ENCODE data around the gene TNRC6A.
"Not testable (repeated sequence)": the region's sequence is repeated elsewhere in the genome, so short reads cannot be mapped to it uniquely, and the experiment has no call there.

Gene TNRC6A

DNA sequence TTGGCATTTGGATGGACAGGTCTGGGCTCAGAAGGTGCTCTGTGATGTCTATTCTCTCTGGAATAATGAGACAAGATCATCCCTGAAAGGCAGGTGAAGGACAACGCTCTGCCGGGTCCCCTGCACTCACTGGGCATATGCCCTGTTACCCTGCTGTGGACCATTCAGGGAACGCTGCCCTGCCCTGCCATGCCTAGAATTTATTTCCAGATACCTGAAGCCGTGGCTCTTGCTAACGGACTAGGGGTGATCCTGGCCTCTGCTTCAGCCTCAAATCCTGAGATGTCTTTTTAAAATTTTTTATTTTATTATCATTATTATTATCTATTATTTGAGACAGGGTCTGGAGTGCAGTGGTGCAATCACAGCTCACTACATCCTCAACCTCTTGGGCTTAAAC lies 120.2 kb downstream of the TNRC6A start:
- no peaks in the 10 kb centered on the region for H3K36me3 Mint-ChIP-seq
- no peaks in the 10 kb centered on the region for H3K4me1 Mint-ChIP-seq
- H3K27me3 Mint-ChIP-seq = peaks cover 11% of the 10 kb centered on the region
- ATAC-seq = no peak
- H3K4me3 Mint-ChIP-seq = no peak overlapping the region
- H3K9me3 Mint-ChIP-seq = no peaks in the 10 kb centered on the region
- H3K27ac Mint-ChIP-seq = no peak overlapping the region

DNA sequence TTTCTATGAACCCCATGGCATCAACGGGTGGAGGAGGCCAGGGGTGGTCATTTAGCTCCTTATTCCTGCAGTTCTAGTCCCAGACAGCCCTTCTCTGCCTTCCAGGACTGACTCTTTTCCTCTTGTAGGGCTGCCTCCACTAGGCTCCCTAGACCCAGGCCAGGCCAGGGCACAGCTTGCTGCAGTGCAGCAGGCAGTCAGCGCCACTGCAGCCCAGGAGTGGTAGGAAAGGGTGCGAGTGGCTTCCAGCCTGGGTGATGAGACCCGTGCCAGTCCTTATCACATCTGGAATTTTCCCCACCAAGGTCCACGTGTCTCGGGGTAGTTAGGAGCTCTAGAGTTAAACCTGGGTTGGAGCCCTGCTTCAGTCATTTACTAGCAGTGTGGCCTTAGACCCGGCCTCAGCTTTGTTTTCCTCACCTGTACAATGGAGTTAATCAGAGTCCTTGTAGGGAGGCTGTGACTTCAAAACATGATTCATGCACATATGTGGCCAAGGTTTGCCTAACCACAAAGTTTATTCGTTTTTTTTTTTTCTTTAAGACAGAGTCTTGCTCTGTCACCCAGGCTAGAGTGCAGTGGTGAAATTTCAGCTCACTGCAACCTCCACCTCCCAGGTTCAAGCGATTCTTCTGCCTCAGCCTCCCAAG lies 121.0 kb downstream of the TNRC6A start:
- no peak for ATAC-seq
- Mint-ChIP-seq H3K4me1 (no peaks in the 10 kb centered on the region), H3K36me3 (no peaks in the 10 kb centered on the region)

DNA sequence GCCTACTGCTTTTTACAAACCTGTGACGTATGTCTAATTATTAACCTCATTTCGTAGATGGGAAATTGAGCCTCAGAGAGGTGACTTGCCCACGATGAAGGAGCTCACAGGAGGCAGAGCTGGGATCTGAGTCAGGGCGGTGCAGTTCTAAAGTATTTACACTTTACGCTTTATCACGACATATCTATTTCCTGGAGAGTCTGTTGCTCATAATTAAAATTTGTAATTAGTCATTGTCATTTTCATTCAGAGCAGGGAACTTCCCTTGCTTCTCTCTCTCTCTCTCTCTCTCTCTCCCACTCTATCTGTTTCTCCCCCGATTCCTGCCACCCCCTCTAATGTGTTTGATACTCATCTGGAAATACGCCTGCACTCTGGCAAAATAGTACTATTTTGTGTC lies 122.2 kb downstream of the TNRC6A start:
- H3K27me3 Mint-ChIP-seq = peaks cover 10% of the 10 kb centered on the region
- no peaks in the 10 kb centered on the region for H3K4me1 Mint-ChIP-seq
- H3K4me3 Mint-ChIP-seq = no peak overlapping the region
- H3K27ac Mint-ChIP-seq = no peak overlapping the region
- no peaks in the 10 kb centered on the region for H3K36me3 Mint-ChIP-seq
- no peaks in the 10 kb centered on the region for H3K9me3 Mint-ChIP-seq
- ATAC-seq = no peak

More for the DNA sequence above, 121.0 kb downstream of the TNRC6A start:
- no peak overlapping the region for H3K27ac Mint-ChIP-seq
- no peaks in the 10 kb centered on the region for H3K9me3 Mint-ChIP-seq
- H3K4me3 Mint-ChIP-seq = no peak overlapping the region
- H3K27me3 Mint-ChIP-seq = peaks cover 11% of the 10 kb centered on the region

DNA sequence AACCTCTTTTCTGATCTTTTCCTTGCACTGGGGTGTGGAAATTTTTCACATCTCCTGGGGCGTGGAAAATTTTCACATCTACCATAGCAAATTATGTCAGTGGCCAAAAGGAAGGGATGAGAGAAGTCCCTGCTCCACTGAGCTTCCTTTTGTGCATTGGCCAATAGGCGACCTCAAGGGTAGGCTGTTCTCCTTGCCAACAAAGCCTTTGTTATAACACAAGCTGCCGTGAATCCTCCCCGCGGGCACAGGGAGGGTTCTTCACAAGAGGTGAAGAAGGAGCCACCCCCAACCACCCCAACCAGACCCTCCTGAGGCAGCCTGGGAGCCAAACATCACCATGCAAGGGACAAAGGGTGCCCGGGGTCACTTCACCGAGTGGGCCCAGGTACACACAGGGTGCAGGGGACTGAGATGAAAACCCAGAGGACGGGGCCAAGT lies 122.8 kb downstream of the TNRC6A start:
- H3K4me3 Mint-ChIP-seq = no peak overlapping the region
- no peaks in the 10 kb centered on the region for H3K9me3 Mint-ChIP-seq
- no peak overlapping the region for H3K27ac Mint-ChIP-seq
- H3K4me1 Mint-ChIP-seq = no peaks in the 10 kb centered on the region
- H3K27me3 Mint-ChIP-seq = peaks cover 6% of the 10 kb centered on the region
- no peak for ATAC-seq
- H3K36me3 Mint-ChIP-seq = no peaks in the 10 kb centered on the region

DNA sequence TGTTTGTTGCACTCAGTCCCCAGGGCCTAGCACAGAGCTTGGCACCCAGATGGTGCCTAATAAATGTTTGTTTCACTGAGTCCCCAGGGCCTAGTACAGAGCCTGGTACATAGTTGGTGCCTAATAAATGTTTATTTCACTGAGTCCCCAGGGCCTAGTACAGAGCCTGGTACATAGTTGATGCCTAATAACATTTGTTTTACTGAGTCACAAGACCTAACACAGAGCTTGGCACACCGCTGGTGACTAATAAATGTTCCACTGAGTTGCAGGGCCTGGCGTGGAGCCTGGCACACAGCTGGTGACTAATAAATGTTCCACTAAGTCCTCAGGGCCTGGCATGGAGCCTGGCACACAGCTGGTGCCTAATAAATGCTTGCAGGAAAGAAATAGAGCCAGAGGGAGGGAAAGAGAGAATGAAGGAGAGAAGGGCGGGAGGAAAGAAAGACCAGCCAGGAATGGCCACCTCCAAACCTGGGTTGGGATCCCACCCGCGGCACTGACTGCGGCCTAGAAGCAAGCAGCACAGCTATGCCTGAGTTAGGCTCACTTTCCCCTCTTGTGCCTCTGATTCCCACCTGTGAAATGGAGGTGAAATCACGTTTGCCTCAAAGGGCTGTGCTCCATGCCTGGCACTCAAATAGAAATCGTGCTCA lies 123.8 kb downstream of the TNRC6A start:
- ATAC-seq = no peak
- Mint-ChIP-seq H3K27me3 (peaks cover 12% of the 10 kb centered on the region), H3K4me1 (no peaks in the 10 kb centered on the region), H3K4me3 (no peak overlapping the region), H3K27ac (no peak overlapping the region), H3K9me3 (no peaks in the 10 kb centered on the region), H3K36me3 (no peaks in the 10 kb centered on the region)

DNA sequence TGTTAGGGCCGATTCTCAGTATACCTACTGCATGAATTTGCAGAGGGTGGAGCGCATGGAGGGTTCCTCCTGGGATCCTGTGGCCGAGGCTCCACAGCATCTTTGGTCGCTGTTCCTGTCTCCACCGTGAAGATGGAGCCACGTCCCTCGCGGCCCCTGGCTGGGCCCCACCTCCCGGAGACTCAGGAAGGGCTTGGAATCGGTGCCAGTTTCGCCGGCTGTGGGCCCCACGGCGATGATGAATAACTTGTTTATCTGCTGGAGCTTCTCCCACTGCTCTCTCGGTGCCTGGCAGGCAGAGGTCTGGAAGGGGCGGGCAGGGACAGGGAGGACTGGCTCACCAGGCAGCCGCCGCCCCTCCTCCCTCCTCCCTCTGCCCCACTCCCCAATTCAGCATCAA lies 124.4 kb downstream of the TNRC6A start:
- H3K4me3 Mint-ChIP-seq = no peak overlapping the region
- no peaks in the 10 kb centered on the region for H3K4me1 Mint-ChIP-seq
- H3K27me3 Mint-ChIP-seq = peaks cover 17% of the 10 kb centered on the region
- H3K9me3 Mint-ChIP-seq = no peaks in the 10 kb centered on the region
- H3K27ac Mint-ChIP-seq = no peak overlapping the region
- no peaks in the 10 kb centered on the region for H3K36me3 Mint-ChIP-seq
- ATAC-seq = no peak

DNA sequence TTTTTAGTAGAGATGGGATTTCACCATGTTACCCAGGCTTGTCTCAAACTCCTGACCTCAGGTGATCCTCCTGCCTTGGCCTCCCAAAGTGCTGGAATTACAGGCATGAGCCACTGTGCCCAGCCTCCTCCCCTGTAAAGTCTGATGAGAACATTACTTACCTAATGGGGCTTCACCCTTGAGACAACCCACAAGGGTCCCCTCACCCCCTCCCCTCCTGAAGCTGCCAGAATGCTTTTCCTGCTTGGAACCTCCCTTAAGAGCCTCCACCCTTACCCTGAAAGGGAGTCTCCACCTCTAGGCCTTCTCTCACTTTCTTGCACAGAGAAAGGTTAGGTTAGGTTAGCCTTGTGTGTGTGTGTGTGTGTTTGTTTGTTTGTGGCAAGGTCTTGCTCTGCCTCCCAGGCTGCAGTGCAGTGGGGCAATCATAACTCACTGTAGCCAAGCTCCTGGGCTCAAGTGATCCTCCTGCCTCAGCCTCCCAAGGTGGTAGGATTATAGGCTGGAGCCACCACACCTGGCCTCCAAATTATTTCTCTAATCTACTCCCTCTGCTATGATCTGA lies 125.2 kb downstream of the TNRC6A start:
- Mint-ChIP-seq H3K27me3 (peaks cover 17% of the 10 kb centered on the region), H3K4me3 (no peak overlapping the region), H3K27ac (no peak overlapping the region), H3K36me3 (no peaks in the 10 kb centered on the region), H3K9me3 (no peaks in the 10 kb centered on the region), H3K4me1 (no peaks in the 10 kb centered on the region)
- no peak for ATAC-seq

DNA sequence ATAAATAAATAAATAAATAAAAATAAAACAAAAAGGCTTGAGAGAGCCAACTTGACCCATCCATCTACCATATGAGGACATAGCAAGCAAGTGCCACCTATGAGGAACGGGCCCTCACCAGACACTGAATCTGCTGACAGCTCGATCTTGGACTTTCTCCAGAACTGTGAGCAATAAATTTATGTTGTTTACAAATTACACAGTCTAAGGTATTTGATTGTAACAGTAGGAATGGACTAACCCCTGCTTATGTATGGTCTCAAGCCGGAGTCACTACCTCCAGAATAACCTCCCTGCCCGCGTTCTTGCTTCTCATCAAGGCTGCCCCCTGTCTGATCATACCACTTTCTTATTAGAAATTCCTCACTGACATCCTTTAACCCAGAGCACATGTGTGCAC lies 126.2 kb downstream of the TNRC6A start:
- Mint-ChIP-seq H3K27ac (no peak overlapping the region), H3K4me3 (no peak overlapping the region)

DNA sequence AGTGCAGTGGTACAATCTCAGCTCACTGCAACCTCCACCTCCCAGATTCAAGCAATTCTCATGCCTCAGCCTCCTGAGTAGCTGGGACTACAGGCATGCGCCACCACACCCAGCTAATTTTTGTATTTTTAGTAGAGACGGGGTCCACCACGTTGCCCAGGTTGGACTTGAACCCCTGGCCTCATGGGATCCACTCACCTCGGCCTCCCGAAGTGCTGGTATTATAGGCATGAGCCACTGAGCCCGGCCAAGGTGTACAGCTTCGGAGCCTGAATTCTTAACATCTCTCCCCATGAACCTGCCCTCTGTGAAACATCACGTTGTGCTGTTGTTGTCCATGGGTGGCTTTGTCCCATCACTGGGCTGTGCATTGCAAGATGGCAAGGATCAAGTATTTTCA lies 127.4 kb downstream of the TNRC6A start:
- H3K27me3 Mint-ChIP-seq = peaks cover 17% of the 10 kb centered on the region
- not testable (repeated sequence) for H3K27ac Mint-ChIP-seq, H3K4me1 Mint-ChIP-seq, ATAC-seq, H3K36me3 Mint-ChIP-seq, H3K9me3 Mint-ChIP-seq, H3K4me3 Mint-ChIP-seq

More for the DNA sequence above, 126.2 kb downstream of the TNRC6A start:
- no peaks in the 10 kb centered on the region for H3K9me3 Mint-ChIP-seq
- H3K27me3 Mint-ChIP-seq = peaks cover 17% of the 10 kb centered on the region
- no peaks in the 10 kb centered on the region for H3K36me3 Mint-ChIP-seq
- no peaks in the 10 kb centered on the region for H3K4me1 Mint-ChIP-seq
- no peak for ATAC-seq

DNA sequence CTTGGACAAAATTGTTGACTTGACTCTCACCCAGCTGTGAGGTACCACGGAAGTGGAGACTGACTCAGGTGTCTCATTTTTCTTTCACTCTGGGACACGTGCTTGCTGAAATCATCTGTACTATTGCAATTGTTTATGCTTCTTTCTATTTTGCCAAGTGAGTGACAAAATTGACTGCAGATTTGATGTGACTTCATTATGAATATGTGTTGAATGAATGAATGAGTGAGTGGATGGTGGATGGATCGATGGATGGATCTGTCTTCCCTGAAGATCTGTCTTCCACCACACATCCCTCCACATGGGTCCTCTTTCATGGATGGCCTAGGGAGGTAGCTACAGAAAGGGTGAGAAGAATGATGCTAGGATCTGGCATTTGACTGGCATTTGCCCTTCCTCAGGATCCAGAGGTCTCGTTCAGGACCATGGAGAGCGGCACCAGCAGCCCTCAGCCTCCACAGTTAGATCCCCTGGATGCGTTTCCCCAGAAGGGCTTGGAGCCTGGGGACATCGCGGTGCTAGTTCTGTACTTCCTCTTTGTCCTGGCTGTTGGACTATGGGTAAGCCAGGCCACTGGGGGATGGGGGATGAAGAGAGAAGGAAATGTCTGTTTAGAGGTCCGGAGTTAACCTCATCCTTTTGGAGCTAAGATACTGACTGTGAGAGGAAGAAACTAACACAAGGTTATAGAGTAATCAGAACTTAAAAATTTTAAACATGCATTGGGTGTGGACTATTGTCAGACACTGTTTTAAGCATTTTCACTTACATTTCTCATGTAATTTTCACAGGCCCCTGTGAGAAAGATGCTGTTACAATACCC lies 129.0 kb downstream of the TNRC6A start:
- H3K27me3 Mint-ChIP-seq = peaks cover 17% of the 10 kb centered on the region
- H3K9me3 Mint-ChIP-seq = no peaks in the 10 kb centered on the region
- no peak overlapping the region for H3K4me3 Mint-ChIP-seq
- no peaks in the 10 kb centered on the region for H3K4me1 Mint-ChIP-seq
- no peaks in the 10 kb centered on the region for H3K36me3 Mint-ChIP-seq
- no peak for ATAC-seq
- H3K27ac Mint-ChIP-seq = no peak overlapping the region

DNA sequence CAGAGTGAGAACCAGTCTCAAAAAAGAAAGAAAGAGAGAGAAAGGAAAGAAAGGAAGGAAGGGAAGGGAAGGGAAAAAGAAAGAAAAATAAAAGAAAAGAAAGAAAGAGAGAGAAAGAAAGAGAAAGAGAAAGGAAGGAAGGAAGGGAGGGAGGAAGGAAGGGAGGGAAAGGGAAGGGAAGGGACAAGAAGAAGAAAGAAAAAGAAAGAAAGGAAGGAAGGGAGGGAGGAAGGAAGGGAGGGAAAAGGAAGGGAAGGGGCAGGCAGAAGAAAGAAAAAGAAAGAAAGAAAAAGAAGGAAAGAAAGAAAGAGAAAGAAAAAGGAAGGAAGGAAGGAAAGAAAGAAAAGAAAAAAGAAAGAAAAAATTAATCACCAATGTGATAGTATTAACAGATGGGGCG lies 132.0 kb downstream of the TNRC6A start:
- Mint-ChIP-seq H3K36me3 (peaks cover 5% of the 10 kb centered on the region), H3K4me3 (no peak overlapping the region), H3K4me1 (no peaks in the 10 kb centered on the region), H3K27me3 (peaks cover 17% of the 10 kb centered on the region), H3K27ac (no peak overlapping the region), H3K9me3 (peaks cover 3% of the 10 kb centered on the region)
- no peak for ATAC-seq

DNA sequence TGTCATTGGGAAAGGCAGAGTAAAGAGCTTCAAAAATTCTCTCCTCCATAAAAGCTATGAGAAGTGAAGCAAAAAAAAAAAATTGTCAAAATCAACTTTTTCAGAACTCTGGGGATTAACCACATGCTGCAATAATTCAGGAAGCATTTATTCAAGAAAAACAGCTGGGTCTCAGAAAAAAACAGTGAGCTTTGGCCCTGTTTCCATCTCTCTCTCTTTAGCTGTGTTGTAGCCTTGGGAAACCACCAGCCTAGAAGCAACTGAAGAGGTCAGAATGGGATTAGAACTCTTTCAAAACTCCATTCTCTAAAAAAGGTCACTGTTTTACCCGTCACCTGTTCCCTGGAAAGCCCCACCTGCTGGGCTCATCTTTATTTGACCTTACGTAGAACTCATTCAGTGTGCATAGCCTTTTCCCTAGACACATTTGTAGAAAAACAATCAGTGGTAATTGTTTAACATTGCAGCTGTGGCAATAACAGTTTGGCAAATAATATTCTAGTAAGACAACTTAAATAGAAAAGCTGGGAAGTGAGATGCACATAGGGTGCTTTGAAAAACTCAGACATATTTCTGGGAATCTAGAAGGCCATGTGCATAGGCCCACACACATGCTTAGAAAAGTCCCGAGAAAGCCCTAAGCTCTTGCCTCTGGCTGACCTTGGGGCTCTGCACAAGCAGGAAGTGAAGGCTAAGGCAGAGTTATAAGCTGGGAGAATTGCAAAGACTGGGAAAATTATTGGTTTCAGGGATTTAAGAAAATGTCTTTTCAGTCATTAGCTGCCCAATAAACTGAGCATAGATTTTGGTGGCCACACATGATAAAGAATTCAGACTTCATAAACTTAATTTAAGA lies 134.4 kb downstream of the TNRC6A start:
- Mint-ChIP-seq H3K4me1 (no peaks in the 10 kb centered on the region), H3K27ac (no peak overlapping the region), H3K27me3 (peaks cover 9% of the 10 kb centered on the region), H3K36me3 (peaks cover 5% of the 10 kb centered on the region), H3K9me3 (peaks cover 3% of the 10 kb centered on the region), H3K4me3 (no peak overlapping the region)
- ATAC-seq = no peak

DNA sequence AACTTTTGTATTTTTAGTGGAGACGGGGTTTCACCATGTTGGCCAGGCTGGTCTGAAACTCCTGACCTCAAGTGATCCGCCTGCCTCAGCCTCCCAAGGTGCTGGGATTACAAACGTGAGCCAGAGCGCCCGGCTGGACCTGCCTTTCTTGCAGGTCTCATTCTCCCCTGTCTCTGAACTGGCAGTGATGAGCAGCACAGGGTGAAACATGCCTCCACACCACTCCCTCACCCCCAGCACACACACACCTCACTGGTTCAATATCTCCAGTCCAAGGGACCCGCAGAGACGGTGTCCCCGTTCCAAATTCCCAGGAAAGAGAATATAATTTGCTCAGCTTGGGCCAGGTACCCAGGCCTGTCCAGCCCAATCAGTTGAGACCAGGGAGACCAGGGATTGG lies 139.6 kb downstream of the TNRC6A start:
- Mint-ChIP-seq H3K36me3 (peaks cover 5% of the 10 kb centered on the region), H3K4me1 (no peaks in the 10 kb centered on the region), H3K27ac (no peak overlapping the region), H3K4me3 (no peak overlapping the region), H3K9me3 (peaks cover 6% of the 10 kb centered on the region), H3K27me3 (peaks cover 20% of the 10 kb centered on the region)
- no peak for ATAC-seq

DNA sequence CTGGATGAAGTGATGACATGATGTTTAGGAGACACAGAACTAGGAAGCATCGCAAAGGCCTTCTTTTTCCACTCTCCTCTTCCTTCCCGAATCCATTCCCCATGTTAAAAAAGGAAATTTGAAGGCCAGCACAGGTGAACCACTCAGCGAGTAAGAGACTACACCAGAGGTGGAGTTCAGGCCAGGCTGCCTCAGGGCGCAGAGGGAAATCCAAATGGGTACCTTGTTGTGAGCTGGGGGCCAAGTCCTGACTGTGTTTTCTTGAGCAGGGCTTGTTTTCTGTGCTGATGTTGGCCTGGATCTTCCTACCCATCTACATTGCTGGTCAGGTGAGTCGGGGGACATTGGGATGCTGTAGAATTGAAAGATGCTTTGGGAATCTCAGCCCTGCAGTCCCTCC lies 142.4 kb downstream of the TNRC6A start:
- no peak for ATAC-seq
- peaks cover 43% of the 10 kb centered on the region for H3K27me3 Mint-ChIP-seq
- H3K4me3 Mint-ChIP-seq = no peak overlapping the region
- H3K27ac Mint-ChIP-seq = no peak overlapping the region
- peaks cover 3% of the 10 kb centered on the region for H3K9me3 Mint-ChIP-seq
- H3K4me1 Mint-ChIP-seq = no peaks in the 10 kb centered on the region
- no peaks in the 10 kb centered on the region for H3K36me3 Mint-ChIP-seq

DNA sequence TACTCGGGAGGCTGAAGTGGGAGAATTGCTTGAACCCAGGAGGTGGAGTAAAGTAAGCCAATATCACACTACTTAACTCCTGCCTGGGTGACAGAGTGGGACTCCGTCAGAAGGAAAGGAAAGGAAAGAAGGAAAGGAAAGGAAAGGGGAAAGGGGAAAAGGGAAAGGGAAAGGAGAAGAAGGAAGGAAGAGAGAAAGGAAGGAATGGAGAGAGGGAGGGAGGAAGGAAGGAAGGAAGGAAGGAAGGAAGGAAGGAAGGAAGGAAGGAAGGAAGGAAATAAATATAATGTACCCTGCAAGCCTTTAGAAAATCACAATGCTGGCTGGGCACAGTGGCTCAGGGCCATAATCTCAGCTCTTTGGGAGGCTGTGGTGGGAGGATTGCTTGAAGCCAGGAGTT lies 143.6 kb downstream of the TNRC6A start:
- H3K4me1 Mint-ChIP-seq = no peaks in the 10 kb centered on the region
- H3K27ac Mint-ChIP-seq = no peak overlapping the region
- H3K36me3 Mint-ChIP-seq = no peaks in the 10 kb centered on the region
- ATAC-seq = no peak
- H3K27me3 Mint-ChIP-seq = peaks cover 35% of the 10 kb centered on the region
- no peak overlapping the region for H3K4me3 Mint-ChIP-seq
- peaks cover 3% of the 10 kb centered on the region for H3K9me3 Mint-ChIP-seq
